A673 (cell line): Measurements from ENCODE around the gene HMGN2. TPM values are rescaled to one million over a fixed set of nuclear protein-coding genes. Genes with fewer than 3 reads are reported as not detected.

ENCODE experiments used
- BruUV-seq: library from RNA; stranded (reverse); fragments of 400-500 nt; replicated peaks from 2 replicates; lab custom pipeline; 2021; lab: Mats Ljungman, UMichigan
- CTCF ChIA-PET: fragments of 300-600 bp; sonication (Branson Sonifier 250); formaldehyde crosslinking; loops from one replicate; lab custom pipeline; 2022; ENCODE audit warnings: antibody characterized with exemption; lab: Charles Lee
- POLR2A ChIA-PET: fragments of 300-600 bp; sonication (Branson Sonifier 250); formaldehyde crosslinking; loops from one replicate; lab custom pipeline; 2022; ENCODE audit warnings: antibody characterized with exemption; ENCODE audit not compliant: low non-redundant PET; lab: Charles Lee
- DNase-seq: peaks from one replicate; pipeline ENCODE4 v3.0.0-alpha.2; 2015; ENCODE audit warnings: low spot score
- H3K27ac ChIP-seq: fragments of 200-600 bp; sonication (generic); 2 replicates; pipeline ENCODE4 v1.5.1; 2016; ENCODE audit warnings: mixed run types, low read depth, mild to moderate bottlenecking, mixed read lengths, antibody characterized with exemption, low read length; ENCODE audit not compliant: poor library complexity, severe bottlenecking
- H3K27me3 ChIP-seq: fragments of 200-600 bp; sonication (generic); replicated peaks from 2 replicates; pipeline ENCODE4 v1.6.1; 2017; ENCODE audit warnings: mixed run types, low read depth, mild to moderate bottlenecking, mixed read lengths, antibody characterized with exemption, low read length; ENCODE audit not compliant: insufficient read depth, poor library complexity
- H3K36me3 ChIP-seq: fragments of 200-600 bp; sonication (generic); 2 replicates; pipeline ENCODE4 v1.6.1; 2016; ENCODE audit warnings: mixed run types, mild to moderate bottlenecking, mixed read lengths, antibody characterized with exemption, low read length; ENCODE audit not compliant: insufficient read depth, poor library complexity, severe bottlenecking
- H3K4me1 ChIP-seq: fragments of 200-600 bp; sonication (generic); 2 replicates; pipeline ENCODE4 v1.6.1; 2017; ENCODE audit warnings: mixed run types, mild to moderate bottlenecking, mixed read lengths, antibody characterized with exemption, low read length; ENCODE audit not compliant: insufficient read depth, poor library complexity, severe bottlenecking
- H3K4me3 ChIP-seq: fragments of 200-600 bp; sonication (generic); 2 replicates; pipeline ENCODE4 v1.5.1; 2016; ENCODE audit warnings: low read depth, mixed run types, mild to moderate bottlenecking, mixed read lengths, low read length; ENCODE audit not compliant: poor library complexity, severe bottlenecking
- H3K9me3 ChIP-seq: fragments of 200-600 bp; sonication (generic); 2 replicates; pipeline ENCODE4 v1.6.1; 2016; ENCODE audit warnings: mixed run types, low read depth, mild to moderate bottlenecking, mixed read lengths, antibody characterized with exemption, low read length; ENCODE audit not compliant: poor library complexity, severe bottlenecking
- CTCF ChIP-seq: fragments of 300-800, 200-600 bp; sonication (generic); conservative IDR thresholded peaks from 2 replicates; pipeline ENCODE4 v1.5.1; 2017; ENCODE audit warnings: low read depth, mild to moderate bottlenecking, antibody characterized with exemption, low read length, moderate library complexity, mixed read lengths
- EZH2 ChIP-seq: fragments of 200-600 bp; sonication (generic); IDR thresholded peaks from 2 replicates; pipeline ENCODE4 v1.6.1; 2017; ENCODE audit warnings: borderline replicate concordance, low read depth, mild to moderate bottlenecking, mixed read lengths, antibody characterized with exemption, low read length; ENCODE audit not compliant: poor library complexity, severe bottlenecking
- intact Hi-C: fragments of 100-400 bp; cut with micrococcal nuclease; formaldehyde crosslinking; loops from one replicate; pipeline ENCODE4 v1.10.0; 2022; ENCODE audit not compliant: unreplicated experiment
- total RNA-seq: library from RNA; stranded (reverse); gene quantifications from 2 replicates; pipeline ENCODE4 v1.2.3, GENCODE V29; 2021

The HMGN2 gene
- total RNA-seq, 1 experiment from 2014 or later: 1,080 TPM

DNA sequence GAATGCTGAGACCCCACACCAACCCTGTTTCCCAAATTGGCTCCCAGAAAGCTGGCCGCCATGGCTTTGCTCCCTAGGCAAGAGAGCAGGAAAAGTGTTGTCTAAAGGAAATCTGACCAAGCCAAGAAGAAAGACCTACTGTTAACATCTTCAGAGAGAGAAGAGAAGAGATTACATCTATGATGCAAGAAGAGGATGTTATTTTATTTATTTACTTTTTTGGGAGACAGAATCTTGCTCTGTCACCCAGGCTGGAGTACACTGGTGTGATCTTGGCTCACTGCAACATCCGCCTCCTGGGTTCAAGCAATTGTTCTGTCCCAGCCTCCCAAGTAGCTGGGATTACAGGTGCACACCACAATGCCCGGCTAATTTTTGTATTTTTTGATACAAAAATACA, 21.7 kb downstream of the HMGN2 start:
- no peaks in the 10 kb centered on the region for H3K9me3 ChIP-seq
- TF ChIP-seq EZH2: no peak
- no peak for TF ChIP-seq CTCF
- no peaks in the 10 kb centered on the region for H3K36me3 ChIP-seq
- H3K4me1 ChIP-seq: no peaks in the 10 kb centered on the region
- no peak overlapping the region for H3K27ac ChIP-seq
- DNase-seq: no peak
- POLR2A ChIA-PET: no interaction called here
- H3K4me3 ChIP-seq: no peak overlapping the region
- intact Hi-C loops: no loop called here
- no peaks in the 10 kb centered on the region for H3K27me3 ChIP-seq
- CTCF ChIA-PET: no interaction called here
- no TSS peak for BruUV-seq

DNA sequence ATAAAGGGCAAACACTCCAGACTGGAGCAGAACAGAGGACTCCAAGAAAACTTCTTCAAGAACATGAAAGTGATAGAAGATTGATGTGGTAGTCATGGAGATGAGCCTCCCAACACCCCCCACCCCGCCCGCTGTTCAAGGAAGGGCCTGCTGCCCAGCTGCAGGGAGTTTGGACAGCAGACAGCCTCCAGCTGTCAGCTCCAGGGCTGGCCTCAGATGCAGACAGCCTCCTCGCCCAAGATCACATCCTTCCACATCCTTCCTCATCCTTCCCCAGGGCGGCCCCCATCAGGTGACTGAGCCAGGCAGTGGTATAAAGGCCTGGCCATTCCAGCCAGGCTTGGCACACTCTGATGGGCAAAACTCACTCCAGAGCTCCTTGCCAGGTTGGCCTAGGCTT, 24.6 kb downstream of the HMGN2 start:
- Histone ChIP-seq H3K9me3 (no peaks in the 10 kb centered on the region), H3K4me1 (peaks cover 15% of the 10 kb centered on the region), H3K4me3 (no peak overlapping the region), H3K36me3 (no peaks in the 10 kb centered on the region), H3K27me3 (no peaks in the 10 kb centered on the region), H3K27ac (no peak overlapping the region)
- intact Hi-C loops: no loop called here
- TF ChIP-seq EZH2: no peak
- no peak for TF ChIP-seq CTCF
- ChIA-PET CTCF (no interaction called here), POLR2A (no interaction called here)
- no TSS peak for BruUV-seq
- no peak for DNase-seq

DNA sequence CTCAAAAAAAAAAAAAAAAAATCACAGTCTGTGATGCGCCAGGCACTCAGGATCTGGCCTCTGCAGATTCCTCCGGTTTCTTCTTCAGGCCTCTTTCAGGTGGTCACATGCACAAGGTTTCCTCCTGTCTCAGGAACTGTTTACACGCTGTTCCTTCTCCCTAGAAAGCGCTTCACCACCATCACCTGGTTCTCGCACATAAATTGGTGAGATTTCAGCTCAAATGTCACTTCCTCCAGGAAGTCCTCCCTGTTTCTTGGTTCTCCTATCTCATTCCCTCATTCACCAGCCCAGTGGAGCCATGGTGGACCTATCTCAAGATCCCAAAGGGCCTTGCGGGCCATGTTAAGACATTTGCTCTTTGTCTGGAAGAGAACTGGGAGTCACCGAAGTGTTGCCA, 26.7 kb downstream of the HMGN2 start:
- ChIA-PET CTCF (no interaction called here), POLR2A (no interaction called here)
- intact Hi-C loops: no loop called here
- H3K27ac ChIP-seq: no peak overlapping the region
- no peak for DNase-seq
- no peak overlapping the region for H3K4me3 ChIP-seq
- no peaks in the 10 kb centered on the region for H3K27me3 ChIP-seq
- TF ChIP-seq CTCF (no peak), EZH2 (no peak)
- no peaks in the 10 kb centered on the region for H3K9me3 ChIP-seq
- H3K4me1 ChIP-seq: peaks cover 15% of the 10 kb centered on the region
- no peaks in the 10 kb centered on the region for H3K36me3 ChIP-seq
- no TSS peak for BruUV-seq
